ELR (cell line): ENCODE data around the gene MYOF.
"Not testable (repeated sequence)": the region's sequence is repeated elsewhere in the genome, so short reads cannot be mapped to it uniquely, and the experiment has no call there.

ENCODE experiments used
- DNase-seq: peaks from one replicate; pipeline ENCODE4 v3.0.0-alpha.2; 2015; ENCODE audit warnings: low read depth

MYOF gene

GRCh38 chr10:93344691-93345090 lies 137.4 kb downstream of the MYOF start:
- DNase-seq: no peak

DNA sequence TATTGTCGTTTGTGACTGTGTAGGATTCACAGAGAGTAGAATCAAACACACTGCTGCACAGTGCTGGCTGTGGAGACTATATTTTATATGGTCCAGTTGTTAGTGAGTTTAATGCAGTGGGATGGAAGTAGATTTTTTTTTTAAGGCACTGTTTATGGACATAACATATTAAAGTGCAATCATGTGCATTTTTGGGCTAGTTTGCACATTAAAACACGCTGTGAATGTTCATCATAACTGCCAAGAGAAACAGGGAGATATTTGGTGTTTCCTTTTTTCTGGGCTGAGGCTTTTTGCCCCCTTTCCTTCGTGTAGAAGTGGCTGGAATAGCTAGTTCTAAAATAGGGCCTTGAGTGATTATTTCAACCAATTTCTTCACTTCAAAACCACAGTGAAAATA lies 139.2 kb downstream of the MYOF start:
- no peak for DNase-seq

DNA sequence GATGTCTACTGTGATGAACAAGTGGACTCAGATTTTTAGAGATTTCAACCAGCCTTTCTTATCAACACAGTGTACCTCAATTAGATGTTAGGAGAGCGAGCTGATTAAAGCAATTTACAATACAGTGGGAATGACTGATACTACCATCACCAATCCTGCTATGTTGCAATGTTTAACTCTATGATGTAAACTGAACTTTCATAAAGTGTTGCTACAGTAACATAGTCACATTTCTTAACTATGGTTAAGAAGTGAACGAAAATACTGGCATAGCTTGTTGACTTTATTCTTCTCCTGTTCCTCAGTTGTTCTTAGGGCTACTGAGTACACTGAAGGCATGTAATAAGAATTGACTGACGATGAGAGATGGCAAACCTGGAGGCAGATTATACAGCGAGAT lies 139.8 kb downstream of the MYOF start:
- no peak for DNase-seq

DNA sequence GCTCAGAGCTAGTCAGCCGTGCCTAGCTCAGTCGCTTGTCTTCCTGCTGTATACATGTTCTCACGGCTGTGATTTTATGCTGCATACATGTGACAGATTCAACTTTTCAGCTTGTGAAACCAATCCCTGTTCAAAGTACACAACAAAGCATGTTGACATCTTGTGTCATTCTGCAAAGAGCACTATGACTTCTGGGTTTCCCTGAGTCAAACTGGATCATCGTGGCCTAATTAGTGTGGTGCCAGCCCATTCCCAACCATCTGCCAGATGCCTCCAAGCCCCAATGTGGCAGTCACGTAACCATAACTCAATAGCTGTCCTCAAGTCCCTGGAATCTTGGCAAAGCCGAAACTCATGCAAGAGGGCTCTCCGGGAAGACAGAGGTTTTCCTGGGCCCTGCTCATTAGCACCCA lies 144.8 kb downstream of the MYOF start:
- no peak for DNase-seq

GRCh38 chr10:93336678-93337077 lies 145.5 kb downstream of the MYOF start:
- DNase-seq: no peak

DNA sequence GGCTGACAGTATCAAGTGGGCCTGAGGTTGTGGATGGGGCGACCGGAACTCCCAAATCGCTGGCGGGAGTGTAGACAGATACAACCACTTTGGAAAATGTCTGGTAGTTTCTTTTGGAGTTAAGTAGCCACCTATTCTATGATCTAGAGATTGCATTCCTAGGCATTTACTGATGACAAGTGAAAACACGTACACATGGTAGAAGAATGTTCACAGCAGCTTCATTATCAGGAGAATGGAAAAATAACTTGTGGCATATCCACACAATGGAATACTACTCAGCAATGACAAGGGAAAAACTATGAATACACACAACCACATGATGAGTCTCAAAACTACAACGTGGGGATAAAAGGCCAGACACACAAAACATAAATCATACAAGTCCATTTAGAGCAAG lies 146.0 kb downstream of the MYOF start:
- no peak for DNase-seq

GRCh38 chr10:93334901-93335327 lies 147.2 kb downstream of the MYOF start:
- DNase-seq: peak; percentile 83

DNA sequence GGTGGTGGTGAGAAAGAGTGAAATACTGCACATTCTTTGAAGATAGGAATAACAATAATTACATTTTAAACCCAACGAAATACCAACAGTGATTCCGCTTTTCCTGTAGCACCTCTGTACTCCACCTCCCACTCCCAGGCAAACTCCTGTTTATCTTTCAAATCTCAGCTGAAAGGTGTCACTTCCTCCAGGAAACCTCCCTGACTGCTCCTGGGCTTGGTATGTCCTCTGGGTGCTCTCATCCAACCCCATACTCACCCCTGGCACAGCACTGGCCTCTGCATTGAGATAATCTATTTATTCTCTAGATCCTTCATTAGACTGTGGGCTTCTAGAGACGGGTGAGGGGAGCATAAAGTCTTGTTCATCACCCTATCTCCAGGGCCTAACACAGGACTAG lies 148.0 kb downstream of the MYOF start:
- DNase-seq: no peak

DNA sequence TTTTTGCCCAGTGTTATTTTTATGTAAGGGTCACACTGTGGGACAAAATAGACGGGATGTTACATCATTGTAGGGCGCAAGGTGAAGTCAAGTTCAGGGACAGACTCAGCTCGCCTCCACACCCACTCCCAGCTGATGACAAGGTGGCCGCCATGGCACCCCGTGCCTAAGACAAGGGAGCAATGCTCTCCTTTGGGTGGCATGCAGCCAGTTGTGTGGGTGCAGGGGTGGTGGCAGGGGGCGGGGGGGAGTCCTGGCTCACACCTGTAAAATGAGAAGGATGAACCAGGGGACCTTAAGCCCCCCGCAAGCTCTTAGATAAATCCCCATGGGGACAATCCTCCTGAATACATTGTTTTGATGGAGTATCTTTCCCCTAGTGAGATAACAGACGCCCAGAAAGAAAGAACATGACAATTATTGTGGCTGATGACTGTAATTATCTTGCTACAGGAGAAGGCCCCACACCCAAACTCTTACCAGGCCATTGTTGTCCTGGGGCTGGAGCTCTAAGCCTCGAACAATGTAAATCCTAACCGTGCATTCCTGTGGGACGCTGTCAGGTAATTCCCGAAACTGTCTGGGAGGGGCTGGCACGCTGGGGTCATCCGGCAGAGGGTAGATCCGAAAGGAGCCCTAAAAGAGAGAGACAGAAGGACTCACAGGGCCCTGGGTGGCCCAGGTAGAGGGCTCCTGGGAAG lies 148.7 kb downstream of the MYOF start:
- no peak for DNase-seq

DNA sequence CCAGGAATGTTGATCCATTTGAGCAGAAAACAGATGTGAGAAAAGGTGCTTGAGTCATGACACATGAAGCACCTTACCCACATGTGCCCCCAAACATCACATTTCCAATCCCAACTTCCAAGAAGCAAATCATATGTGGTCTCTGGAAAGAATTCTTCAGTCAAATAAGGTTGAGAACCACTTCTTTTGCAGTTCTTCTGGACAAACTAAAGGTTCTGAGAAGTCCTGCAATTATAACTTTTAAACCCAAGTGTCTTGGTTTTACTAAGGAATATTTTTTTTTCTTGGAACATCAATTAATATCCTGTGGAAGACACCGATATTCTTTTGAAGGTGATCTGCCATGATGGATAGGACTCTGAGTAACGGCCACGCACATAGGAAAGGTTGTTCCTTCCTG lies 151.3 kb downstream of the MYOF start:
- no peak for DNase-seq

- DNase-seq: no peak
Observed at GRCh38 chr10:93319896-93320295, 162.2 kb downstream of the MYOF start.

GRCh38 chr10:93319096-93319495 lies 163.0 kb downstream of the MYOF start:
- no peak for DNase-seq

DNA sequence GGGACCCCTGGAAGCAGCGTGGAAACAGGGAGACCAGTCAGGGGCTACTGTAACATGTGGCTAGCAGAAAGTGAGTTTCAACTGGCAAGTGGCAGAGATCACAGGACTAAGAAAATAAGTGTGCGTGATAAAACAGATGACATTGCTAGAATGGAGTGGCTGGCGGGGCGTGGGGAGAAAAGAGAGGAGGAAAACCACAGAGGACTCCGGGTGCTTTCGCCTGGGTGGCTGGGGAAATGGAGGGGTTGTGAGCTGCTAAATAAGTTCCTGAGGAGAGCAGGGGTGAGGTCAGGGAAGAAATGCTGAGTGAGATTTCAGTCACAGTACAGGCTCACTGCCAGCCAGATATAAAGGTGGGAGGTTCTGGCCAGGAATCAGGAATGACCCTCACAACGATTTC lies 166.9 kb downstream of the MYOF start:
- DNase-seq: no peak

DNA sequence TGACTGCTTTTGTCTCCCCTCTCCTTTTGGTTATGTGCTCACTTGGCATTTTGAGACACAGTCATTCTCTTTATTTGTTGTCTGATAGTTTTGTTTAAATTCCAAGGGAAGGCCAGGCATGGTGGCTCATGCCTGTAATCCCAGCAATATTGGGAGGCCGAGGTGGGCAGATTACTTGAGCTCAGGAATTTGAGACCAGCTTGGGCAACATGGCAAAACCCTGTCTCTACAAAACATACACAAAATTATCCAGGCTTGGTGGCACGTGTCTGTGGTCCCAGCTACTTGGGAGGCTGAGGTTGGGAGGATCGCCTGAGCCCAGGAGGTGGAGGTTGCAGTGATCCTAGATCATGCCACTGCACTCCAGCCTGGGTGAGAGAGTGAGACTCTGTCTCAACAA lies 167.5 kb downstream of the MYOF start:
- not testable (repeated sequence) for DNase-seq

DNA sequence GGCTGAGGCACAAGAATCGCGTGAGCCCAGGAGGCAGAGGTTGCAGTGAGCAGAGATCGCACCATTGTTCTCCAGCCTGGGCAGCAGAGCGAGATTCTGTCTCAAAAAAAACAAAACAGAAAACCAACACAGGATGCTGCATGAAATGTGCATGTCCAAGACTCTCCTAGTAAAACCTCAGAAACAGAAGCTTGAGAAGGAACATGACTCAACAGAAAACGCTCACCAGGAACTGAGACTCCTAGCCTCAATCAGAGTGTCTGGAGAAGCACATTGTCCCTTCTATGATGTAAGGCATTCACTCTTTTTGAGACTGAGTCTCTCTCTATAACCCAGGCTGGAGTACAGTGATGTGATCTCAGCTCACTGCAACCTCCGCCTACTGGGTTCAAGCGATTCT lies 168.3 kb downstream of the MYOF start:
- DNase-seq: no peak

DNA sequence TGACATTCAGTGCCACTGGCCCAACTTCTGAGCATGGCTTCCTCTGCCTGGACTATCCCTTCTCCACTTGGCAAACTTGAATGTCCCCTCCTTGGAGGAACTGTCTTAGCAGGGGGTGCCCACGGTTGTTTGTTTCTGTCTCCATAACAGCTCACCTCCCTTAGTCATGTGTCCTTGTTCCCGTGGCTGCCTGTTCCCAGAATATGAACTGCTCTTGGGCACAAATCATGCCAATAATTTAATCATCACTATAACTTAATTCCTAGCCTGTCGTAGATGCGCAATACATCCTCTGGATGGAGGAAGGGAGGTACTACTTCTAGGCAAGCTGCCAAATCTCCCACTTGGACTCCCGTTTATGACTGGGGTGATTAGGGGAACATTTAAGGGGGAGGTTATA lies 173.1 kb downstream of the MYOF start:
- peak; percentile 10 for DNase-seq

DNA sequence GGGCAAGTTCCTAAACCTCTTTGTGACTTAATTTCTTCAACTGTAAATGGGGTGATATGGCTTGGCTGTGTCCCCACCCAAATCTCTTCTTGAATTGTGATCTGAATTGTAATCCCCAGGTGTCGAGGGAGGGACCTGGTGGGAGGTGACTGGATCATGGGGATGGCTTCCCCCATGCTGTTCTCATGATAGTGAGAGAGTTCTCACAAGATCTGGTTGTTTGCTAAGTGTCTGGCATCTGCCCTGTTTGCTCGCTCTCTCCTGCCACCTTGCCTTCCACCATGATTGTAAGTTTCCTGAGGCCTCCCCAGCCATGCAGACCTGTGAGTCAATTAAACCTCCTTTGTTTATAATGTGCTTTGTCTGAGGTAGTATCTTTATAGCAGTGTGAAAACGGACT lies 177.0 kb downstream of the MYOF start:
- no peak for DNase-seq

GRCh38 chr10:93300981-93301380 lies 181.2 kb downstream of the MYOF start:
- no peak for DNase-seq

DNA sequence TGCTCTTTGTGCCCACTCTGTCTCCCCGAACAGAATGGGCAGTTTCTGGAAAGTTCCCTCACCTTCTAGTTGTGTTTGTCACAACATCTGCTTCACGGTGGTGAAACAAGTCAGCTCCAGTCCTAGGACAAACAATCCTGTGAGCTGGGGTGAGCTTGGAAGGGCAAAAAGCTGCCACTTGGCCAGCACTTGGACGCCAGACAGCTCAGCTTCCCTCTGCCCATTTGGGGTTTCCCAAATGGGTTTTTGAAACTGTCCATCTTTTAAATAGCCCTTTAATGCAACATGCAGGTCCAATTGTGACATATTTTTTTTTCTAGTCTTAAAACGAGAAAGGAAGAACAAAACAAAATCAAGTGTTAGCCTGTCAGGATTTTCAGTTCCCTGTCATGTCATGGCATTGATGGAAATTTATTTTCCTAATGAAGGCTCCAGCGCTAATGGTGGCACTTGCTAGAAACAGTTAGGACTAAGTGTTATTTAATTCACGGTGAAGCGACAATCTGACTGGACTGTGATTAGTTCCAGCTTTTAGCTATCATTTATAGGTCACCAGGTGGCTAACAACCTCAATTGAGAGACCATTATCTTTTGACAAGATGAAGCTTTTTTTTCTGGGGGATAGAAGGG lies 181.7 kb downstream of the MYOF start:
- DNase-seq: no peak

GRCh38 chr10:93299606-93300287 lies 182.4 kb downstream of the MYOF start:
- DNase-seq: peak; percentile 54

DNA sequence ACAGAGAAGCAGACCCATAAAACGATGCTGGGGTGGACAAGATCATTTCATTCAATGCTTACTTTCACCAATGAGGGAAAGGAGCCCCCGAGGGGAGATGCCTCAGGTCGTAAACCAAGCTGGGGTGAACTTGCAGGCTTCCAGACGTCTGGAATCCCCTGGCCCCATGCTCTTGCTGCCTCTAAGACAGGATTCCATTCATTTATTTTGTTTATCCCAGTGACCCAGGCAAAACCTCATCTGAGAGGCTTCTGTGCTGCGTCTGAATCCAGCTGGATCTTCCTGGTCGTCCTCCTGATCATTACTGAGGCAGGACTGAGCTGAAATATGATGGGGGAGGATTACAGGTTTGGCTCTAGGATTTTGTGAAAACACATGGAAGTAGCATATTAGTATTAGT lies 182.9 kb downstream of the MYOF start:
- DNase-seq: no peak

DNA sequence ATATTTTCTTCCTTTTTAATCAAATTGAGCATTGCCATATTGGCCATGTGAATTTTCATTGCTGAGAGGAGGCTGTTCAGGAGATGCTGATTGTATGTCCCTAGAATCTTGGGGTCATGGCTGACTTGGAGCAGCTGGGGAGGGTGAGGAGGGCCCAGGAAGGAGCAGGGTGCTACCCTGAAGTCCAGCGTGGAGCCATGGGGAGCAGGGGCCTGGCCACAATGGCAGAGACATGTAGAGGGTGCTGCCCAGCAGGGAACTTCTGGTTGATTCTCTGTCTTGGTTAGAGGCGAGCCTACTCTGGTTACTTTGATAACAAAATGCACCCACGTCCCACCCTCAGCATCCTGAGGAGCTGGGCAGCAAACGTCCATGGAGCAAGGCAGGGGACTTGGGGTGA lies 186.0 kb downstream of the MYOF start:
- DNase-seq: no peak

GRCh38 chr10:93293999-93294398 lies 188.1 kb downstream of the MYOF start:
- peak; percentile 45 for DNase-seq
